Measurements from ENCODE around the gene SPINT4.
"Not testable (repeated sequence)": the region's sequence is repeated elsewhere in the genome, so short reads cannot be mapped to it uniquely, and the experiment has no call there.

SPINT4 gene

GRCh38 chr20:45722047-45722446 lies at the start of gene SPINT4:
SPINT4 (plus strand) TSS chr20:45722347; CDS start chr20:45722368, 21 bp downstream.
- DNase-seq = no peak

- DNase-seq = no peak
Measured at GRCh38 chr20:45672765-45673164, 49.4 kb upstream of the SPINT4 start.

- no peak for DNase-seq
Measured at GRCh38 chr20:45679650-45680049, 42.5 kb upstream of the SPINT4 start.

DNA sequence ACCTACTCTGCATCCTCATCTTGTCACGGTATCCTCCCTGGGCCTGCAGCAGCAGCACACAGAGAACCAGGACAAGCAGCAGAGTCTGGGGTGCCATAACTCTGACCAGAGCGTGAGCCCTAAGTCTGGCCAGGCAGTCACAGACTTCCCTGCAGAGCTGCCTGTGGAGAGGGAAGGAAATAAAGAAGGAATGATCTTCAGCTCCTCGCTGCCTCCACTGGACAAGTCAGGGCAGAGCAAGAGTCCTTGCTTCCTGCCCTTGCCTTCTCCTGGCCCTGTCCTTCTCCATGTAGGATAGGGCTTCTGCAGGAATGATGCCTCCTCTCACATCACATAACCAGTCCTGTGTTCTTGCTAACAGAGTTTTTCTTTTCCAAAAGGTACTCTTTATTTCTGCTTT lies 36.3 kb upstream of the SPINT4 start:
- DNase-seq = no peak

GRCh38 chr20:45693346-45693745 lies 28.8 kb upstream of the SPINT4 start:
- not testable (repeated sequence) for DNase-seq

DNA sequence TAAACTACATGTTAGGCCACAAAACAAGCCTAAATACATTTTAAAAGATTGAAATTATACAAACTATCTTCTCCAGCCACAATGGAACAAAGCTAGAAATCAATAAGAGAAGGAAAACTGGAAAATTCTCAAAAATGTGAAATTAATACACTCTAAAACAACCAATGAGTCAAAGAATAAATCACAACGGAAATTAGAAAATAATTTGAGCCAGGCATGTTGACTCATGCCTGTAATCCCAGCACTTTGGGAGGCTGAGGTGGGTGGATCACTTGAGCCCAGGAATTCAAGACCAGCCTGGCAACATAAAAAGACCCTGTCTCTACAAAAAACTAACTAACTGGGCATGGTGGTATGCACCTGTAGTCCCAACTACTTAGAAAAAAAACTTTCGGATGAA lies 26.7 kb upstream of the SPINT4 start:
- DNase-seq = no peak

DNA sequence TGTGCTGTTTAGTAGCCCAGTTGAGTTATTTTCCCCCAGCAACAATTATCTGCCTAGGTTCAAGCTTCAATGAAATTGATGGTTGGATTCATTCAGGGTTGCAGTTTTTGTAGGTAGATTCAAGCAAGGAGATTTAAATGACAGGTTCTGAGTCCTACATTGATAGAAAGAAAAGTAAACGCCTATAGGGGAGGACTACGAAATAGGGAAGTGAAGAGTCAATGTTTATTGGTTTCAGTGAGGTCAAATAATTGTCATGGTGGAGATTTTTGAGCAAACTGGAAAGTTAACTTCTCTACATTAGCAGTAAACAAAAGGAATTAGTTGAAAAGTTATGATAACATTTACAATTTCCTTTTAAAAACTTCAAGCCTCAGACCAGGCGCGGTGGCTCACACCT lies 21.0 kb upstream of the SPINT4 start:
- no peak for DNase-seq

DNA sequence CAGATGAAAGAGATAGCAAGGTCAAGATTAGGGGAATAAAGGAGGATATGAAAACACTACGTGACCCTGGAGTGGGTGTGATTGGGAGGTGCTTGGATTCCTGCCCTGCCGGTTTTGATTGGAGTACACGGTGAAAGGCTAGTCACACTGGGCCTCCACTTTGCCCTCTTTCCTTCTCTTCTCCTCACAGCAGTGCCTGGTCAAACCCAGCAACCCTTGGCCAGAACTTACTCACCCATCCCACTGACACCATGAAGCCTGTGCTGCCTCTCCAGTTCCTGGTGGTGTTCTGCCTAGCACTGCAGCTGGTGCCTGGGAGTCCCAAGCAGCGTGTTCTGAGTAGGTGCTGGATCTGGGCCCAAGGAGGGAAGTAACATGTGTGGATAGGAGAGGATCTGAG lies 20.3 kb upstream of the SPINT4 start, which contains the start of gene WFDC13:
TSS of gene WFDC13 (plus strand) at position 166 of the 400 bp plus-strand sequence. CDS start at position 252, 86 bp downstream.
- no peak for DNase-seq

- no peak for DNase-seq
Measured at GRCh38 chr20:45704969-45705637, 17.0 kb upstream of the SPINT4 start, which contains the start of gene WFDC10B. WFDC10B (minus strand) TSS chr20:45705019; CDS start chr20:45685992, 19,027 bp downstream.

GRCh38 chr20:45716141-45716688 lies 5.9 kb upstream of the SPINT4 start:
- DNase-seq = not testable (repeated sequence)

DNA sequence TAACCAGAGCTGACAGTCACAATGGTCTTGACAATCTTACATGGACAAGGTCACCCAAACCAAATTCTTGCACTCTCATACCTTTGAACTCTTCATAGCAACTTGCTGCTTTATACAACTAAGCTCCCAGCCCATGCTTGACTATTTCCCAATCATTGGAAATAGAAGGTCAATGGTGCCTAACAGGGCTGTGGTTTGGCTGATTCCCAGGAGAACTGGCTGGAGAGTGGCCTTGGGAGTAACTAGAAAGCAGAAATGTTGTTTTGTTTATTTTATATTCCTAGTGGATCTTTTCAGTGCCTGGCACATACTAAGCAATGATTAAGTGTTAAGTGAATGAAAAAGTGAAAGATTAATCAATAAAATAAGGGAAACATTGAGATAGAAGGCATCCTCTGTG lies 3.0 kb downstream of the SPINT4 start:
- no peak for DNase-seq

DNA sequence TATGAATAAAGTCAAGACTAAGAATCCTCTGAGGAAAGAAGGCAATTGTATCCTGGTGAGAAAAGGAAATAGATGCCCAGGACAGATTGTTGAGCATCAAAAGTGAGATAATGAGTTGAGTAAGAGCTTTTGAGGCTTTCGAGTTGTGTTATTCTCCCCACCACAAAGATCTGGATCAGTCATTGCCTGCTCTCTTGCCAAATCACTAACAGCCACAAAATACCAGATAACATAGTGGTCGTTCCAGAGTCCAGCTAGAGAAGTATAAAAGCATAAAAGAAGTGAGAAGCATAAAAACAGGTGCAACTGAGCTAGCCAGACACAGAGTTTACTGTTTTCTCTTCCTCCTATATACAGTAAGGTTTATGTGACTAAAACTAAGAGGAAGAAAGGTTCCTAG lies 4.9 kb downstream of the SPINT4 start:
- DNase-seq = no peak

DNA sequence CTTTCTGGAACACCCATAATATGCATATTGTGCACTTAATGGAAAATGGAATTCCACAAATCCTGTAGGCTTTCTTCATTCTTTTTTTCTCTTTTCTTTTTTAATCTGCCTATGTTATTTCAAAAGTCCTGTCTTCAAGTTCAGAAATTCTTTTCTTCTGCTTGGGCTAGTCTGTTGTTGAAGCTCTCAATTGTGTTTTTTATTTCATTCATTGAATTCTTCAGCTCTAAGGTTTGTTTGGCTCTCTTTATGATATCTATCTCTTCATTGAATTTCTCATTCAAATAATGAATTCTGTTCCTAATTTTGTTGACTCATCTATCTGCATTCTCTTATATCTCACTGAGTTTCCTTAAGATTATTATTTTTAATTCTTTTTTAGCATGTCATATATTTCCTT lies 10.1 kb downstream of the SPINT4 start:
- no peak for DNase-seq

- no peak for DNase-seq
Measured at GRCh38 chr20:45735552-45735951, 13.4 kb downstream of the SPINT4 start.

DNA sequence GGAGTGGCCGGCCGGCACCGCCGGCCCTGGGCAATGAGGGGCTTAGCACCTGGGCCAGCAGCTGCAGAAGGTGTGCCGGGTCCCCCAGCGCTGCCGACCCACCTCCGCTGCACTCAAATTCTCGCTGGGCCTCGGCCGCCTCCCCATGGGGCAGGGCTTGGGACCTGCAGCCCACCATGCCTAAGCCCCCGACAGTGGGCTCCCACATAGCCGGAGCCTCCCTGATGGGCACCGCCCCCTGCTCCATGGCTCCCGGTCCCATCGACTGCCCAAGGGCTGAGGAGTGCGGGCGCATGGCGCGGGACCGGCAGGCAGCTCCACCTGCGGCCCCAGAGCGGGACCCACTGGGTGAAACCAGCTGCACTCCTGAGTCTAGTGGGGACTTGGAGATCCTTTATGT lies 13.8 kb downstream of the SPINT4 start:
- no peak for DNase-seq

- no peak for DNase-seq
Measured at GRCh38 chr20:45742596-45742995, 20.4 kb downstream of the SPINT4 start.

GRCh38 chr20:45745015-45745414 lies 22.9 kb downstream of the SPINT4 start:
- no peak for DNase-seq

- DNase-seq = no peak
Measured at GRCh38 chr20:45751721-45752120, 29.6 kb downstream of the SPINT4 start.

DNA sequence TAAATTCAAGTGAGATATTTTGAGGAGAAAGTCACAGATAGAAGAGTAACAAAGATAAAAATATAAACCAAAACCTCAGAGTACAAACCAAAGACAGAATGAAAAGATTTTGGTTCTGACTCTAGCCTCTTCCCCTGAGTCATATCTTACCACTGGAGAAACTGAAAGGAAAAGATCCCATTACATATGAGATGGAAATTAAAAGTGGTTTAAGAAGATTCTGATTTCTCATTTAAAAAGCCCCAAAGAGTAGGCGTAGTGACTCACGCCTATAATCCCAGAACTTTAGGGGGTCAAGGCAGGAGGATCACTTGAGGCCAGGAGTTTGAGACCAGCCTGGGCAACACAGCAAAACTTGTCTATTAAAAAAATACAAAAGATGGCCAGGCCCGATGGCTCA lies 30.6 kb downstream of the SPINT4 start:
- no peak for DNase-seq

DNA sequence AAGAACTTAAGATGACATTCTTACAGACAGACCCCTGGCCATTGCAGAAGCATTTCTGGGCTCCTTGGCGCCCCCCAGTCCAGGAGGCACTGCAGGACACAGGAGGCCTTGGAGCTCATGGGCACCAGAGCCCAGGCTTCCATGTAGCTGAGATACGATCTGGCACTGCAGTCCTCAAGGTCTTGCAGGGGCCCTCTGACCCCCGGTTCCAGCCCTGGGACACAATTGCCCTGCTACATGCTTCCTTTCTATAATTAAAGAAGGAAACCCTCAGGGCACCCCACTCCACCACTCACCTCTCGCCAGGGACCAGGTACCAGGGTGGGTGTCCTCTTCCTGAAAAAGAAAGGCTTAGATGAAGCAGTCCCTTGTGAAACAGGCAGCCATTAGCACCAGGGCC lies 35.9 kb downstream of the SPINT4 start:
- DNase-seq = no peak

GRCh38 chr20:45759921-45760320 lies 37.8 kb downstream of the SPINT4 start:
- DNase-seq = not testable (repeated sequence)

- not testable (repeated sequence) for DNase-seq
Measured at GRCh38 chr20:45761966-45762365, 39.8 kb downstream of the SPINT4 start.

DNA sequence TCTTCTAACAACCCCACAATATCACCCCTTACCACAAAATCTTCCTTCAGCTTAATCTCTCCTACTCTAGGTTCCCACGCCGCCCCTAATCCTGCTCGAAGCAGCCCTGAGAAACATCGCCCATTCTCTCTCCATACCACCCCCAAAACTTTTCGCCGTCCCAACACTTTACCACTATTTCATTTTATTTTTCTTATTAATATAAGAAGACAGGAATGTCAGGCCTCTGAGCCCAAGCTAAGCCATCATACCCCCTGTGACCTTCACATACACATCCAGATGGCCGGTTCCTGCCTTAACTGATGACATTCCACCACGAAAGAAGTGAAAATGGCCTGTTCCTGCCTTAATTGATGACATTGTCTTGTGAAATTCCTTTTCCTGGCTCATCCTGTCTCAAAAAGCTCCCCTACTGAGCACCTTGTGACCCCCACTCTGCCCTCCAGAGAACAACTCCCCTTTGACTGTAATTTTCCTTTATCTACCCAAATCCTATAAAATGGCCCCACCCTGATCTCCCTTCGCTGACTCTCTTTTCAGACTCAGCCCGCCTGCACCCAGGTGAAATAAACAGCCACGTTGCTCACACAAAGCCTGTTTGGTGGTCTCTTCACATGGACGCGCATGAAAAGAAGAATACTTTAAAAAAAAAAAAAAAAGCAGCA lies 42.6 kb downstream of the SPINT4 start:
- not testable (repeated sequence) for DNase-seq
